Erythroblast (primary cell): ENCODE measurements around the gene LIX1.
A peak's percentile ranks its signal among the peaks of the same experiment; 100 is the strongest.
"Not testable (repeated sequence)": the region's sequence is repeated elsewhere in the genome, so short reads cannot be mapped to it uniquely, and the experiment has no call there.

ENCODE experiments used
- DNase-seq, 2 experiments: peaks; one replicate each; lab custom pipeline; 2025; lab: John Stamatoyannopoulos, UW
- GATA1 ChIP-seq: IDR thresholded peaks from 2 replicates; pipeline ENCODE4 v1.6.1; 2011; ENCODE audit warnings: low read depth, mild to moderate bottlenecking, control low read depth, low read length, moderate library complexity
- POLR2A ChIP-seq: IDR thresholded peaks from 2 replicates; pipeline ENCODE4 v1.6.1; 2011; ENCODE audit warnings: mild to moderate bottlenecking, low read length

The LIX1 gene

GRCh38 chr5:97163790-97164285 is 21.4 kb upstream of the LIX1 start:
- TF ChIP-seq GATA1 (no peak), POLR2A (no peak)
- DNase-seq, result no peak

DNA sequence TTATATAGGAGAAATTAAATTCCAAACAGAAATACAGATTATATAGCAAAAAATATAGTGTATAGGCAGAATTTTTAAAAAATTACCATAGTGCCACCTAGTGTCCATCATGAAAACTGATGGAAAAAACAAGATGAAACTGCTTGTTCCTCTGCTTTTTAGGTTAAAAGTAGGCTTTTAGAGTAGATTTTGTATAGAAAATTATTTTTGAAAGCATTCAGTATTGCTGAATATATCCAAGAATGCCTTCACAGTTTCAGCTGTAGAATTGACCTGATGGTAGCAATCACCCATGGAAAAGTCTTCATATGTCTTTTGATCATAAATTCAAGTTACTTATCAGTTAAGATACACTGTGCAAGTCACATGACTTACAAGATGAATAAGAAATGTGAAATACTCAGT is 21.0 kb upstream of the LIX1 start:
- TF ChIP-seq POLR2A, result no peak
- no peak for TF ChIP-seq GATA1
- DNase-seq, result peak; percentile 25 to 54

DNA sequence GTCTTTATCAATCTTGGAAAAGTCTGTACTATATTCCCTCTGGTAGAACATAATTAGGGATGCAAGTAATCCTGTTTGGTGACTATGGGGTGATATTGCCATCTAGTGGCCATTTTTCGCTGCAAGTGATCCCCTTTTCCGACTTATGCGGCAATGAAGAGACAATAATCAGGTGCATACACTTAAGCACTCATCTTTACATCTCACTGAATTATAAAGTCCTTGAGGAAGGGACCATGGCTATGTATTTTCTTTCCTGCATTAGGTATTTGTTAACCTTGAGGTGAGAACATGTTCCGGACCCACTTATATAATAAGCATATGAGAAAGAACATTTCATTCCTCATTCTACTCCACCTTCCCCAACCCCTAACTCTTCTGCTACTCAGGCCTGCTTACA is 19.6 kb upstream of the LIX1 start:
- peak; percentile 76 to 90 for DNase-seq
- no peak for TF ChIP-seq GATA1
- TF ChIP-seq POLR2A, result no peak

DNA sequence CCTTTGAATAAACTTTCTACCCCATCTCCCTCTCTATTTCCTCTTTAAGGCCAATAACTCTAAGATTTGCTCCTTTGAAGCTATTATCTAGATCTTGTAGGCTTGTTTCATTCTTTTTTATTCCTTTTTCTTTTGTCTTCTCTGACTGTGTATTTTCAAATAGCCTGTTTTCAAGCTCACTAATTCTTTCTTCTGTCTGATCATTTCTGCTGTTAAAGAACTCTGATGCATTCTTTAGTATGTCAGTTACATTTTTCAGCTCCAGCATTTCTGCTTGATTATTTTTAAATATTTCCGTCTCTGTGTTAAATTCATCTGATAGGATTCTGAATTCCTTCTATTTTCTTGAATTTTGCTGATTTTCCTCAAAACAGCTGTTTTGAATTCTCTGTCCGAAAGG is 15.3 kb upstream of the LIX1 start:
- TF ChIP-seq GATA1 (no peak), POLR2A (no peak)

DNA sequence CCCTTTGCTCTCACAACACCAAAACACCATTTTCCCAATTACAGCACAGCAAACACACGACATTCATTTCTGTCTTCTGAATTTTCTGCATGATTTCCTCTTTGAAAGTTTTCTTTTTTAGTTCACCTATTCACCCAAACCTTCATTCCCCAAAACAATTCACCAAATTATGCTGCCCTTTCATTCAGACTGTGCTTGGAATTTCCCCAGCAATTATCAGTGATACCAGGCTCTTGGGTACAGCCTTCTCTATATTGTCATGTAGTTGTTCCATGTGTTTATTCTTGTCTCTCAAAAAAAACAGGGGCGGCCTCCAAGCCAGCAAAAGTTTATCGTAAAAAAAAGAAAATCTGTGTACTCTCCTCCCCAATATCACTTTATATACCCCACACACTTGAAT is 9.0 kb upstream of the LIX1 start:
- TF ChIP-seq GATA1 (no peak), POLR2A (no peak)
- DNase-seq, result no peak

More for the DNA sequence above, 15.3 kb upstream of the LIX1 start:
- no peak for DNase-seq

DNA sequence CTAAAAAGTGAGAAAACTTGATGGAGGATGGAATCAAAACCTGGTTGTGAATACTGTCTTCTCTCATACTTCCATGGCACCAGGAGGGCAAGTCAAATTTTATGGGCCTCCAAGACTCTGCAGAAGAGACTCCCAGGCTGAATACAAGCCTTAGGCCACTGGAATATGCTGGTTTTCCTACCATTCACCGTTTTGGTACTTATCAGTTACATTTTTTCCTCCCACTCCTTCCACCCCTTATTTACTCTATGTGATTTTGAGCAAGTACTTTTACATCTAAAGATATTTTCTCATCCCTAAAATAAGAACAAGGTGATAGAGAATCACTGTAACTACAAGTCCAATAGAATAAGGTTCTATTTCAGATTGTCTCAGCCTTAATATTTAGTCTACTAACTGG is 8.0 kb upstream of the LIX1 start:
- DNase-seq, result no peak
- TF ChIP-seq POLR2A (no peak), GATA1 (no peak)

DNA sequence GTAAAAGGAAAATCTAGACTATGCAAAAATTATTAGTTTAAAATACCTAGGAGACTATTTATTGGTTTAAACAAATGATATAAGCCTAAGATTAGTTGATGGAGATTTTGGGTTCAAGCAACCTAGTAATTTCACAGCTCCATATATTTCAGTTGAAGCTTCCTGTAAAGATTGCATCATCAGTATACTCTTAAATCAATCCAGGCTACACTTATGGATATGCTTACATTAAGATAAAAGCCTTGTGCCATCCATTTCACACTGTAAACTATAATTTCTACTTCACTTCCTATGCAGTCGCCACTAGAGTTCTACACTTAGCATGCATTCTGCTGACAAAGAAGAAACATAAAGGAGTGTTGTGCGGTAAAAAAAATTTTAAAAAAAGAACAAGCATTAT is 7.3 kb upstream of the LIX1 start:
- no peak for DNase-seq
- TF ChIP-seq GATA1, result no peak
- TF ChIP-seq POLR2A, result no peak

- no peak for DNase-seq
- TF ChIP-seq GATA1, result no peak
- TF ChIP-seq POLR2A, result no peak
These were observed 5.9 kb upstream of the LIX1 start for GRCh38 chr5:97148288-97148687.

GRCh38 chr5:97143704-97144103 is 1.3 kb upstream of the LIX1 start:
- no peak for TF ChIP-seq POLR2A
- DNase-seq, result no peak

DNA sequence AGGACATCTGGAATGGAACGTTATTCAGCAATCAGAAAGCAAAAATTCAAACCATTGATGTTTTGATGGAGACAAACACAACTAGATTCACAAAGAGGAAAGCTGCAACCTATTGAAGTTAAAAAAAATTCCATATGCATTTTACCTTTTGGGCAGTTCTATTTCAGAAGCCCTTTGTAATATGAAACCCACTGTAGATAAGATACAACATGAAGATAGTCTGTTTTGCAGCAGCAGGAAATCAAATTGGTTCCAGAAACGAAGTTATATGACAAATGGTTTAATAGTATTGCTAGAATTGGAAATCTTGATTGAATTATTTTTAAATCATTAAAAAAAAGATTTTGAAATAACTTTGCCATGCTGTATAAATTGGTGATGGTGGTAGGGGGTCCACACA is 872 bp downstream of the LIX1 start:
- TF ChIP-seq GATA1 (no peak), POLR2A (no peak)
- DNase-seq, result no peak

DNA sequence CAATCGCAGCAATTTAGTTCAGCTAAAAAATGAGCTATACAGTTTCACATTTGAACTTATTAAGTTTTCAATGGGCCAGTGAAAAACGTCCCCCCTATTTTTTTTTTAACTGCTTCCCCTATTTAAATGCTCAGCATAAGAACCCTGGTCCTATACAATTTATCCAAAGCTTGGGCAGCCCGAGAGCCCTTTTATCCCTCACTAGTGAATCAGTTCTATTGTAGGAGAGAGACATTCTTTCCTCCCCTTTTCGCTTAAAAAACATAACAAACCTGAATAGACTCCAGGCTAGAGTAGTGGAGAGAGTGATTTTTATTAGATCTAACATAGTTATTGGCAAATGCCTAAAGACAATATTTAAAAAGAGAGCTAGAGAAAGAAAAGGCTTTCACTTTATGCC is 1.4 kb downstream of the LIX1 start:
- TF ChIP-seq POLR2A (no peak), GATA1 (no peak)
- no peak for DNase-seq

- DNase-seq, result not testable (repeated sequence)
These were observed 2.2 kb downstream of the LIX1 start for GRCh38 chr5:97140250-97140649.

- no peak for DNase-seq
- TF ChIP-seq POLR2A, result no peak
- TF ChIP-seq GATA1, result no peak
These were observed 5.9 kb downstream of the LIX1 start for GRCh38 chr5:97136475-97136874.

DNA sequence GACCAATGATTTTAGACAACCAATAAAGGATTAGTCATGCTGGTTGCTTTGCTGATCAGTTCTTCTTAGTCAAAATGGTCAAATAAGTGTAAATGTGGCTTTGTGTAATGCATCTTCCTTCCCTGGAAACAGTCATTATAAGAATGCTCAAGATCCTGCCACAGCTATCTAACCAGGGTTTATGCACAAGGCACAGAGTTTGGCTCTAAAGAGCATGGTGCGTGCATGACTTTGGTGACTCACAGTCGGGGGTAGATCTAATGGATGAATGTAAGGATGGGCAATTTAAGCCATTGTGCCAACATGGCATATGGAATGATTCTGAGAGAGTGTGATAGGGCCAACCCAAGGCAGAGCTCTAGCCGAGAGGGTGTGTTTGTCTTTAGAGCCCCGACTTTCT is 6.5 kb downstream of the LIX1 start:
- TF ChIP-seq GATA1 (no peak), POLR2A (no peak)
- DNase-seq, result no peak

DNA sequence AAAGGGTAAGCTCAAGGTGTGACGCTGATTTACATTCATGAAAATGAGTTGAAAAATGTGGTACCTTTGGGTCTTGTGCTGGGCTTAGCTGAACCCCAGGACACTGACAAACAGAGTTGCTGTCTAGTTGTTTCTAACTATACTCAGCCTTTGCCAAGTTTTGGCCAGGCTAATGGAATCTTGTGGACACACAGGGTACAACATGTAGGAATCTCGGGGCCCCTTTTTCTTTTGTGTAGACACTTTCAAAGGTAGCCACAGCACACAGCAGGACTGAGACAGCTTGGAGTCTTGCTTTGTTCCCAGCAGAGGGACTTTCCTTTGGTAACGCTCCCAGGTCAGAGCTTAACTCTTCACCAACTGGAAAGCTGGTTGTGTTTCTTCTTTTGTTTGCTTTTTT is 7.8 kb downstream of the LIX1 start:
- DNase-seq, result no peak
- TF ChIP-seq GATA1, result no peak
- TF ChIP-seq POLR2A, result no peak

GRCh38 chr5:97133101-97133500 is 9.3 kb downstream of the LIX1 start:
- no peak for DNase-seq
- no peak for TF ChIP-seq POLR2A
- TF ChIP-seq GATA1, result no peak

DNA sequence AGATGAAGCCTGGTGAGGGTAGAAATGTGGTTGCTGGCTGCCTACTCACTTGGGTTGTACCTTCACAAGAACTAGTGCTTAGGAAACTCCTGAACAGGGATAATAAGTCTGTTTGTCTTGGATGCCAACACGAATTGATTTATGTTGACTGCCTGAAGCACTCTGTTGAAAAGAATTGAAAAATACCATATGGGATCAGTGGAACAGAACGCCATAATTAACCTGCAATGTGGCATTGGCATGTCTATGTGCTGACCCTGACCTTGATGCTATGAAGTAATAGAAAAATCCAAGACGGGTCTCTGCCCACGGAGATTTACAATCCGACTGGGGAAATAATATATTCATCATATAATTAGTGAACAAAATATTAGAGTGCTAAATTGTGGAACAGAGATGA is 10.5 kb downstream of the LIX1 start:
- no peak for DNase-seq
- no peak for TF ChIP-seq POLR2A
